Skin of body (tissue), 2 donors: ENCODE results near the gene DAP. TPM values are rescaled to one million over a fixed set of nuclear protein-coding genes. Genes with fewer than 3 reads are reported as not detected.
"Not testable (repeated sequence)": the region's sequence is repeated elsewhere in the genome, so short reads cannot be mapped to it uniquely, and the experiment has no call there.

ENCODE experiments used
- DNase-seq: peaks from one replicate; lab custom pipeline; 2025; lab: John Stamatoyannopoulos, UW
- total RNA-seq: library from RNA; depleted of rRNA; stranded (reverse); fragments of >200 nt; gene quantifications from one replicate; pipeline ENCODE4 v1.2.3, GENCODE V29; 2014

The DAP gene
- total RNA-seq, 1 donor from 2014 or later = 27.4 TPM

- no peak for DNase-seq
Observed at GRCh38 chr5:10734832-10735523, 26.1 kb downstream of the DAP start.

GRCh38 chr5:10734037-10734709 lies 26.9 kb downstream of the DAP start:
- no peak for DNase-seq

GRCh38 chr5:10733426-10733825 lies 27.6 kb downstream of the DAP start:
- no peak for DNase-seq

- DNase-seq = no peak
Observed at GRCh38 chr5:10731913-10732312, 29.1 kb downstream of the DAP start.

- DNase-seq = no peak
Observed at GRCh38 chr5:10730043-10730351, 31.0 kb downstream of the DAP start.

- no peak for DNase-seq
Observed at GRCh38 chr5:10729320-10730042, 31.6 kb downstream of the DAP start.

GRCh38 chr5:10728679-10729078 lies 32.4 kb downstream of the DAP start:
- no peak for DNase-seq

- DNase-seq = no peak
Observed at GRCh38 chr5:10727861-10728260, 33.2 kb downstream of the DAP start.

- DNase-seq = no peak
Observed at GRCh38 chr5:10726913-10727517, 34.0 kb downstream of the DAP start.

GRCh38 chr5:10726179-10726912 lies 34.7 kb downstream of the DAP start:
- no peak for DNase-seq

- DNase-seq = no peak
Observed at GRCh38 chr5:10725636-10726035, 35.4 kb downstream of the DAP start.

GRCh38 chr5:10724781-10725507 lies 36.1 kb downstream of the DAP start:
- no peak for DNase-seq

- no peak for DNase-seq
Observed at GRCh38 chr5:10723514-10723913, 37.5 kb downstream of the DAP start.

- not testable (repeated sequence) for DNase-seq
Observed at GRCh38 chr5:10720766-10721165, 40.3 kb downstream of the DAP start.

- no peak for DNase-seq
Observed at GRCh38 chr5:10719965-10720364, 41.1 kb downstream of the DAP start.

- not testable (repeated sequence) for DNase-seq
Observed at GRCh38 chr5:10718617-10719016, 42.4 kb downstream of the DAP start.

- not testable (repeated sequence) for DNase-seq
Observed at GRCh38 chr5:10716825-10717224, 44.2 kb downstream of the DAP start.

- no peak for DNase-seq
Observed at GRCh38 chr5:10715605-10716290, 45.3 kb downstream of the DAP start.

- no peak for DNase-seq
Observed at GRCh38 chr5:10712574-10713366, 48.3 kb downstream of the DAP start.
